GM18951 (cell line): ENCODE data around the gene PLCZ1.

ENCODE experiments used
- POLR2A ChIP-seq: IDR thresholded peaks from 4 replicates; pipeline ENCODE4 v1.6.1; 2011; ENCODE audit warnings: mild to moderate bottlenecking; ENCODE audit not compliant: insufficient read length, insufficient read depth; ENCODE audit errors: extremely low read depth
- in situ Hi-C: fragments of 300-500 bp; cut with MboI; formaldehyde crosslinking; loops from one replicate; pipeline ENCODE4 v1.12.0; 2022; ENCODE audit warnings: low sequenced_read_pairs, mixed read lengths, inconsistent platforms; ENCODE audit not compliant: unreplicated experiment

PLCZ1 gene

GRCh38 chr12:18683327-18684013 is 54.3 kb downstream of the PLCZ1 start:
- in situ Hi-C loops = no loop called here
- TF ChIP-seq POLR2A = no peak

GRCh38 chr12:18681818-18682217 is 56.0 kb downstream of the PLCZ1 start:
- TF ChIP-seq POLR2A = no peak
- in situ Hi-C loops = no loop called here

- in situ Hi-C loops = no loop called here
- TF ChIP-seq POLR2A = no peak
These were observed 60.7 kb downstream of the PLCZ1 start for GRCh38 chr12:18676996-18677588.

- in situ Hi-C loops = no loop called here
- no peak for TF ChIP-seq POLR2A
These were observed 61.7 kb downstream of the PLCZ1 start for GRCh38 chr12:18676141-18676540.

- no peak for TF ChIP-seq POLR2A
- in situ Hi-C loops = no loop called here
These were observed 79.0 kb downstream of the PLCZ1 start for GRCh38 chr12:18658829-18659228.

- in situ Hi-C loops = no loop called here
- no peak for TF ChIP-seq POLR2A
These were observed 79.6 kb downstream of the PLCZ1 start for GRCh38 chr12:18658179-18658578.

- TF ChIP-seq POLR2A = no peak
- in situ Hi-C loops = no loop called here
These were observed 82.5 kb downstream of the PLCZ1 start for GRCh38 chr12:18655351-18655750.

GRCh38 chr12:18653465-18653864 is 84.3 kb downstream of the PLCZ1 start:
- in situ Hi-C loops = no loop called here
- no peak for TF ChIP-seq POLR2A

- in situ Hi-C loops = no loop called here
These were observed 85.2 kb downstream of the PLCZ1 start for GRCh38 chr12:18652596-18652995.

GRCh38 chr12:18651525-18651924 is 86.3 kb downstream of the PLCZ1 start:
- no peak for TF ChIP-seq POLR2A
- in situ Hi-C loops = no loop called here

More at GRCh38 chr12:18652596-18652995, 85.2 kb downstream of the PLCZ1 start:
- no peak for TF ChIP-seq POLR2A

GRCh38 chr12:18646286-18646890 is 91.4 kb downstream of the PLCZ1 start:
- in situ Hi-C loops = no loop called here
- no peak for TF ChIP-seq POLR2A

GRCh38 chr12:18644564-18644963 is 93.2 kb downstream of the PLCZ1 start:
- no peak for TF ChIP-seq POLR2A
- in situ Hi-C loops = no loop called here

GRCh38 chr12:18643681-18644080 is 94.1 kb downstream of the PLCZ1 start:
- in situ Hi-C loops = no loop called here
- TF ChIP-seq POLR2A = no peak
